ES-I3 (cell line): ENCODE measurements around the gene SCN2B.

ENCODE experiments used
- H3K36me3 ChIP-seq: 2 replicates; pipeline ENCODE4 v1.6.1; 2013; ENCODE audit warnings: mild to moderate bottlenecking, low read length, control low read depth, moderate library complexity; ENCODE audit not compliant: insufficient read depth
- H3K4me1 ChIP-seq: 2 replicates; pipeline ENCODE4 v1.6.1; 2013; ENCODE audit warnings: mild to moderate bottlenecking, control low read depth, low read length; ENCODE audit not compliant: insufficient read depth
- H3K9ac ChIP-seq: 2 replicates; pipeline ENCODE4 v1.6.1; 2013; ENCODE audit warnings: low read depth, mild to moderate bottlenecking, low read length, moderate library complexity
- H3K9me3 ChIP-seq: 2 replicates; pipeline ENCODE4 v1.6.1; 2013; ENCODE audit warnings: mild to moderate bottlenecking, low read length, moderate library complexity; ENCODE audit not compliant: control insufficient read depth, insufficient read depth

Gene SCN2B

GRCh38 chr11:118132385-118133151, 43.9 kb downstream of the SCN2B start:
- H3K36me3 ChIP-seq, result no peaks in the 10 kb centered on the region
- H3K4me1 ChIP-seq, result peaks cover 6% of the 10 kb centered on the region; the same call in 1 of the 2 replicates

GRCh38 chr11:118129471-118130172, 46.8 kb downstream of the SCN2B start:
- no peak overlapping the region for H3K9ac ChIP-seq
- H3K9me3 ChIP-seq, result no peaks in the 10 kb centered on the region
- no peaks in the 10 kb centered on the region for H3K36me3 ChIP-seq
- H3K4me1 ChIP-seq, result peaks cover 6% of the 10 kb centered on the region; the same call in 1 of the 2 replicates

More at GRCh38 chr11:118132385-118133151, 43.9 kb downstream of the SCN2B start:
- no peaks in the 10 kb centered on the region for H3K9me3 ChIP-seq
- H3K9ac ChIP-seq, result no peak overlapping the region

- Histone ChIP-seq H3K9me3 (no peaks in the 10 kb centered on the region), H3K36me3 (no peaks in the 10 kb centered on the region)
These were observed 47.5 kb downstream of the SCN2B start for GRCh38 chr11:118128721-118129470.

GRCh38 chr11:118128310-118128709, 48.1 kb downstream of the SCN2B start:
- H3K9me3 ChIP-seq, result no peaks in the 10 kb centered on the region
- H3K36me3 ChIP-seq, result no peaks in the 10 kb centered on the region
- no peak overlapping the region for H3K9ac ChIP-seq
- H3K4me1 ChIP-seq, result peaks cover 6% of the 10 kb centered on the region; the same call in 1 of the 2 replicates

More at GRCh38 chr11:118128721-118129470, 47.5 kb downstream of the SCN2B start:
- peaks cover 6% of the 10 kb centered on the region; the same call in 1 of the 2 replicates for H3K4me1 ChIP-seq
- no peak overlapping the region for H3K9ac ChIP-seq

- Histone ChIP-seq H3K9ac (no peak overlapping the region), H3K36me3 (no peaks in the 10 kb centered on the region), H3K9me3 (no peaks in the 10 kb centered on the region), H3K4me1 (peaks cover 6% of the 10 kb centered on the region; the same call in 1 of the 2 replicates)
These were observed 50.2 kb downstream of the SCN2B start for GRCh38 chr11:118126082-118126838.

- Histone ChIP-seq H3K4me1 (peaks cover 6% of the 10 kb centered on the region; the same call in 1 of the 2 replicates), H3K9me3 (no peaks in the 10 kb centered on the region; the same call in 1 of the 2 replicates), H3K9ac (no peak overlapping the region), H3K36me3 (no peaks in the 10 kb centered on the region)
These were observed 51.4 kb downstream of the SCN2B start for GRCh38 chr11:118124929-118125535.

GRCh38 chr11:118120793-118121192, 55.6 kb downstream of the SCN2B start:
- 0 out of 2 replicates have a peak, but pooled peaks cover 4% of the 10 kb centered on the region for H3K4me1 ChIP-seq
- H3K9ac ChIP-seq, result no peak overlapping the region
- H3K36me3 ChIP-seq, result no peaks in the 10 kb centered on the region
- H3K9me3 ChIP-seq, result no peaks in the 10 kb centered on the region; the same call in 1 of the 2 replicates

- H3K9ac ChIP-seq, result no peak overlapping the region
- 0 out of 2 replicates have a peak, but pooled peaks cover 4% of the 10 kb centered on the region for H3K4me1 ChIP-seq
- no peaks in the 10 kb centered on the region; the same call in 1 of the 2 replicates for H3K9me3 ChIP-seq
- H3K36me3 ChIP-seq, result no peaks in the 10 kb centered on the region
These were observed 58.4 kb downstream of the SCN2B start for GRCh38 chr11:118117790-118118601.

- Histone ChIP-seq H3K36me3 (no peaks in the 10 kb centered on the region), H3K9ac (no peak overlapping the region), H3K4me1 (0 out of 2 replicates have a peak, but pooled peaks cover 4% of the 10 kb centered on the region), H3K9me3 (no peaks in the 10 kb centered on the region)
These were observed 61.4 kb downstream of the SCN2B start for GRCh38 chr11:118115048-118115447.

- Histone ChIP-seq H3K9ac (no peak overlapping the region), H3K36me3 (no peaks in the 10 kb centered on the region), H3K9me3 (no peaks in the 10 kb centered on the region), H3K4me1 (0 out of 2 replicates have a peak, but pooled peaks cover 4% of the 10 kb centered on the region)
These were observed 62.2 kb downstream of the SCN2B start for GRCh38 chr11:118114266-118114665.

- H3K4me1 ChIP-seq, result no peaks in the 10 kb centered on the region
- H3K9ac ChIP-seq, result no peak overlapping the region
- no peaks in the 10 kb centered on the region for H3K36me3 ChIP-seq
- no peaks in the 10 kb centered on the region for H3K9me3 ChIP-seq
These were observed 63.6 kb downstream of the SCN2B start for GRCh38 chr11:118112711-118113430.
